Heart left ventricle (tissue), 13 donors: ENCODE results near the gene SRRM5.
A peak's percentile ranks its signal among the peaks of the same experiment; 100 is the strongest.

ENCODE experiments used
- POLR2A ChIP-seq, 2 donors: fragments of 450-650 bp; IDR thresholded peaks; one replicate each; pipeline ENCODE4 v1.6.1; 2017; ENCODE audit warnings: antibody characterized with exemption in 2 of 2, mild to moderate bottlenecking in 2 of 2, moderate library complexity in 2 of 2
- TF ChIP-seq, protein P1 (sequence below), 12 donors: fragments of 200-600 bp; sonication (generic) in 4 of 12; IDR thresholded peaks; one replicate each; pipeline versions ENCODE4 v1.5.0 to v1.8.0; 2018 to 2022; ENCODE audit warnings: antibody characterized with exemption in 12 of 12, mild to moderate bottlenecking in 5 of 12
- donor health status: ischemic (EF 13 %, LVEDD 7.1; RV severe dilation, severe dysfunction).
- donor health status: DM: no; HTN: yes; CAD: no.
- donor health status: DM: no; HTN: no; CAD: no.
- donor health status: ischemic (EF 25% LVEDD 6.9; RV normal size, moderate dysfunction).
- donor health status: ischemic (EF 25% LVEDD 5.7; RV mildly dilated, moderate dysfunction).
- donor health status: ischemic (EF 35%, LVEDD 5.7; RV mildly dilated, moderate dysfunction).
- donor health status: nonischemic (EF 11% LVEDD 7.7; RV severe dilation, severe dysfunction).
- donor health status: DM: yes; HTN: yes; CAD: no.
- donor health status: PGD.
- donor health status: ischemic (EF 29% LVEDD 5.4; RV normal size, mild dysfunction).
- donor health status: nonischemic (EF 23%, LVEDD 6.1; RV moderate dilation, normal function).

DNA sequence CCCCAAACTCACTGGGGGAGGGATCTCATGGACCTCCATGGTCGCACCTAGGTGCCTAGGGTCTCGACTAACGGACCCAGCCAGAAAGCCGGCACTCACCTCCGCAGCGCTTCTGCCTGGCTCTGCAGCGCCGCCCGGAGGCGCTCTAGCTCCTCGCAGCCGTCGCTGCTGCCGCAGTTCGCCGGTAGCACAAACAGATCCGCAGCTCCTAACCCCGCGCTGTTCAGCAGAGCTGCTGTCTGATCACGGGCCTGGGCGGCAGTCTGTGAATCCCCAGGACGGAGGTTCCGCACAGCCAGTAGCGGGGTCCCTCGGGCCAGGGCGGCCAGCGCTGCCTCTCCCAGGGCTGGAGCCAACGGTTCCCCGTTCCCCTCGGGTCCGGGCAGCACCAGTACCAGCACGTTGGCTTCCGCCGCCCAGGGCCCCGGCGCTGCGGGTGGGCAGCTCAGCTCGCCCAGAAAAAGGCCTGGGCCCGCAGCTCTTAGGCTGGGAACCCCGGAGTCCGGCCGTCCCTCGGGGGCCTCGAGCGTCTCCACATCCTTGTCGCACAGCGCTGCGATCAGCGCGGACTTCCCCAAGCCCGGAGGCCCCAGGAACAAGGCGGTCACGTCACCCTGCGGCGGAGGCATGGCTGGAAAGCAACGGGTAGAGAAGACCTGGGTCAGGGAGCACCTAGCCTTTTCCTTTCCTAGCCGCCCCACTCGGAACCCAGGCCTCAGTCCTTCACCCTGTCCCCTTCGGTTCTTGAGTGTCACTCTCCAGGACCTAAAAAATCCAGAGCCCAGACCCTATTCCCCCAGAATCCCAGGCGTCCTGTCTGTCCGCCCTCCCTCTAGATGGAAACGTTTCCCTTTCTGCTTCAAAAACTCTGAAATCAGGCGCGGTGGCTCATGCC is 16.9 kb upstream of the SRRM5 start:
- no peak for TF ChIP-seq POLR2A (IDR thresholded peaks at IDR 0.05)
- TF ChIP-seq, protein P1, sequence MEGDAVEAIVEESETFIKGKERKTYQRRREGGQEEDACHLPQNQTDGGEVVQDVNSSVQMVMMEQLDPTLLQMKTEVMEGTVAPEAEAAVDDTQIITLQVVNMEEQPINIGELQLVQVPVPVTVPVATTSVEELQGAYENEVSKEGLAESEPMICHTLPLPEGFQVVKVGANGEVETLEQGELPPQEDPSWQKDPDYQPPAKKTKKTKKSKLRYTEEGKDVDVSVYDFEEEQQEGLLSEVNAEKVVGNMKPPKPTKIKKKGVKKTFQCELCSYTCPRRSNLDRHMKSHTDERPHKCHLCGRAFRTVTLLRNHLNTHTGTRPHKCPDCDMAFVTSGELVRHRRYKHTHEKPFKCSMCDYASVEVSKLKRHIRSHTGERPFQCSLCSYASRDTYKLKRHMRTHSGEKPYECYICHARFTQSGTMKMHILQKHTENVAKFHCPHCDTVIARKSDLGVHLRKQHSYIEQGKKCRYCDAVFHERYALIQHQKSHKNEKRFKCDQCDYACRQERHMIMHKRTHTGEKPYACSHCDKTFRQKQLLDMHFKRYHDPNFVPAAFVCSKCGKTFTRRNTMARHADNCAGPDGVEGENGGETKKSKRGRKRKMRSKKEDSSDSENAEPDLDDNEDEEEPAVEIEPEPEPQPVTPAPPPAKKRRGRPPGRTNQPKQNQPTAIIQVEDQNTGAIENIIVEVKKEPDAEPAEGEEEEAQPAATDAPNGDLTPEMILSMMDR (IDR thresholded peaks at IDR 0.05): peak in 11 of 12 donors; percentile 27 to 77 (median 42)
